H7 (cell line): ENCODE data around the gene ZC3H12A. TPM values are rescaled to one million over a fixed set of nuclear protein-coding genes. Genes with fewer than 3 reads are reported as not detected.
"Not testable (repeated sequence)": the region's sequence is repeated elsewhere in the genome, so short reads cannot be mapped to it uniquely, and the experiment has no call there.

Experiments
- DNase-seq: peaks from one replicate; pipeline ENCODE4 v3.0.0; 2012
- H3K27me3 ChIP-seq: 2 replicates; pipeline ENCODE4 v1.6.0; 2011; ENCODE audit warnings: mild to moderate bottlenecking, low read length; ENCODE audit not compliant: control insufficient read depth, insufficient read depth
- H3K36me3 ChIP-seq: replicated peaks from 2 replicates; pipeline ENCODE4 v1.5.1; 2011; ENCODE audit warnings: low read length; ENCODE audit not compliant: control insufficient read depth, insufficient read depth
- H3K4me3 ChIP-seq: 2 replicates; pipeline ENCODE4 v1.5.1; 2011; ENCODE audit warnings: low read depth, mild to moderate bottlenecking, control low read depth, low read length, moderate library complexity; ENCODE audit not compliant: insufficient read depth
- total RNA-seq: library from RNA; depleted of rRNA; stranded (reverse); fragments of >200 nt; shearing (Covaris generic); gene quantifications from 2 replicates; pipeline ENCODE4 v1.2.3, GENCODE V29; 2014

Gene ZC3H12A
- total RNA-seq, 1 experiment from 2014 or later = 12.3 TPM

GRCh38 chr1:37493336-37494098 lies 19.1 kb downstream of the ZC3H12A start:
- Histone ChIP-seq H3K27me3 (no peaks in the 10 kb centered on the region), H3K36me3 (peaks cover 4% of the 10 kb centered on the region), H3K4me3 (no peak overlapping the region)
- no peak for DNase-seq

- H3K4me3 ChIP-seq = no peak overlapping the region
- no peaks in the 10 kb centered on the region for H3K27me3 ChIP-seq
- DNase-seq = no peak
- H3K36me3 ChIP-seq = peaks cover 5% of the 10 kb centered on the region
Observed at GRCh38 chr1:37495875-37496274, 21.5 kb downstream of the ZC3H12A start.

- Histone ChIP-seq H3K36me3 (peaks cover 8% of the 10 kb centered on the region), H3K27me3 (no peaks in the 10 kb centered on the region), H3K4me3 (no peak overlapping the region)
- DNase-seq = no peak
Observed at GRCh38 chr1:37497832-37498231, 23.5 kb downstream of the ZC3H12A start.

- Histone ChIP-seq H3K4me3 (no peak overlapping the region), H3K27me3 (no peaks in the 10 kb centered on the region), H3K36me3 (peaks cover 7% of the 10 kb centered on the region; the same call in 1 of the 2 replicates)
- DNase-seq = no peak
Observed at GRCh38 chr1:37498872-37499617, 24.7 kb downstream of the ZC3H12A start.

- peaks cover 5% of the 10 kb centered on the region; the same call in 1 of the 2 replicates for H3K36me3 ChIP-seq
- no peak overlapping the region for H3K4me3 ChIP-seq
- H3K27me3 ChIP-seq = no peaks in the 10 kb centered on the region
- DNase-seq = no peak
Observed at GRCh38 chr1:37501661-37502060, 27.3 kb downstream of the ZC3H12A start.

- H3K27me3 ChIP-seq = no peaks in the 10 kb centered on the region
- no peak overlapping the region for H3K4me3 ChIP-seq
- no peak for DNase-seq
- peaks cover 5% of the 10 kb centered on the region; the same call in 1 of the 2 replicates for H3K36me3 ChIP-seq
Observed at GRCh38 chr1:37502104-37502503, 27.7 kb downstream of the ZC3H12A start.

- H3K27me3 ChIP-seq, H3K36me3 ChIP-seq, DNase-seq, H3K4me3 ChIP-seq: not testable (repeated sequence)
Observed at GRCh38 chr1:37502791-37503190, 28.4 kb downstream of the ZC3H12A start.

GRCh38 chr1:37506740-37507139 lies 32.4 kb downstream of the ZC3H12A start:
- no peak for DNase-seq
- H3K36me3 ChIP-seq = peaks cover 7% of the 10 kb centered on the region
- no peaks in the 10 kb centered on the region for H3K27me3 ChIP-seq
- no peak overlapping the region for H3K4me3 ChIP-seq

- peak; percentile 41 for DNase-seq
- no peak overlapping the region for H3K4me3 ChIP-seq
- no peaks in the 10 kb centered on the region for H3K27me3 ChIP-seq
- peaks cover 7% of the 10 kb centered on the region for H3K36me3 ChIP-seq
Observed at GRCh38 chr1:37509181-37509580, 34.8 kb downstream of the ZC3H12A start.

GRCh38 chr1:37513795-37514349 lies 39.5 kb downstream of the ZC3H12A start:
- Histone ChIP-seq H3K36me3 (peaks cover 2% of the 10 kb centered on the region), H3K27me3 (no peaks in the 10 kb centered on the region), H3K4me3 (peak overlapping the region; percentile 89)
- peak; percentile 85 for DNase-seq

GRCh38 chr1:37514350-37515184 lies 40.2 kb downstream of the ZC3H12A start, which contains the start of gene MEAF6:
Gene MEAF6 (minus strand): TSS chr1:37514766. CDS start chr1:37514746, 20 bp downstream.
- Histone ChIP-seq H3K27me3 (peaks cover under 1% of the 10 kb centered on the region; the same call in 1 of the 2 replicates), H3K4me3 (peak within 1 kb of the TSS; percentile 89), H3K36me3 (no peaks in the 10 kb centered on the region)
- peak; percentile 97 for DNase-seq

GRCh38 chr1:37515185-37516034 lies 41.0 kb downstream of the ZC3H12A start:
- Histone ChIP-seq H3K27me3 (peaks cover 2% of the 10 kb centered on the region; the same call in 1 of the 2 replicates), H3K4me3 (peak overlapping the region; percentile 89), H3K36me3 (no peaks in the 10 kb centered on the region)
- DNase-seq = no peak

GRCh38 chr1:37517569-37517968 lies 43.2 kb downstream of the ZC3H12A start:
- H3K36me3 ChIP-seq = no peaks in the 10 kb centered on the region
- H3K27me3 ChIP-seq = peaks cover 2% of the 10 kb centered on the region; the same call in 1 of the 2 replicates
- DNase-seq = no peak
- no peak overlapping the region for H3K4me3 ChIP-seq
